CD4-positive, alpha-beta T cell treated with Interleukin-12 subunit alpha and Interleukin-12 subunit beta, for 1 hour (primary cell): Measurements from ENCODE around the gene AEN.
"Not testable (repeated sequence)": the region's sequence is repeated elsewhere in the genome, so short reads cannot be mapped to it uniquely, and the experiment has no call there.

ENCODE experiments used
- DNase-seq: peaks from one replicate; pipeline ENCODE4 v3.0.0-alpha.2; 2020

The AEN gene

GRCh38 chr15:88631464-88632028, 10.4 kb downstream of the AEN start:
- no peak for DNase-seq

GRCh38 chr15:88632797-88633196, 11.7 kb downstream of the AEN start:
- DNase-seq, result not testable (repeated sequence)

GRCh38 chr15:88634449-88634848, 13.3 kb downstream of the AEN start:
- no peak for DNase-seq

GRCh38 chr15:88635318-88635717, 14.2 kb downstream of the AEN start:
- DNase-seq, result peak; percentile 76

GRCh38 chr15:88636050-88636449, 14.9 kb downstream of the AEN start:
- DNase-seq, result peak; percentile 86

- no peak for DNase-seq
Observed at GRCh38 chr15:88636654-88637053, 15.5 kb downstream of the AEN start.

GRCh38 chr15:88637436-88637835, 16.3 kb downstream of the AEN start:
- no peak for DNase-seq

GRCh38 chr15:88637841-88638625, 16.9 kb downstream of the AEN start:
- DNase-seq, result no peak

- peak; percentile 98 for DNase-seq
Observed at GRCh38 chr15:88638626-88639372, 17.7 kb downstream of the AEN start, which contains the start of gene ISG20. TSS of gene ISG20 (plus strand) at chr15:88639016. CDS start at chr15:88639367, 351 bp downstream.

GRCh38 chr15:88641959-88642452, 20.9 kb downstream of the AEN start:
- DNase-seq, result no peak

GRCh38 chr15:88642514-88642913, 21.4 kb downstream of the AEN start:
- not testable (repeated sequence) for DNase-seq

- no peak for DNase-seq
Observed at GRCh38 chr15:88644741-88645140, 23.6 kb downstream of the AEN start.

- DNase-seq, result no peak
Observed at GRCh38 chr15:88645171-88646087, 24.3 kb downstream of the AEN start.

- DNase-seq, result no peak
Observed at GRCh38 chr15:88646088-88646405, 24.9 kb downstream of the AEN start.

- no peak for DNase-seq
Observed at GRCh38 chr15:88646951-88647350, 25.8 kb downstream of the AEN start.

- DNase-seq, result no peak
Observed at GRCh38 chr15:88647351-88648105, 26.4 kb downstream of the AEN start.

GRCh38 chr15:88648357-88649214, 27.4 kb downstream of the AEN start:
- DNase-seq, result peak; percentile 52

- peak; percentile 76 for DNase-seq
Observed at GRCh38 chr15:88649286-88649733, 28.2 kb downstream of the AEN start.

GRCh38 chr15:88649753-88650551, 28.8 kb downstream of the AEN start:
- no peak for DNase-seq

- no peak for DNase-seq
Observed at GRCh38 chr15:88650556-88650955, 29.4 kb downstream of the AEN start.
